ENCODE data around the gene MORN2. TPM values are rescaled to one million over a fixed set of nuclear protein-coding genes. Genes with fewer than 3 reads are reported as not detected.

Gene MORN2
- polyA plus RNA-seq, 2 of the 4 experiments (the other 2 are of a cell fraction) = 44.7 to 54.7 TPM

GRCh38 chr2:38925982-38926381 is 50.2 kb downstream of the MORN2 start (continued):
- TF ChIP-seq REST (IDR thresholded peaks at IDR 0.05) (no peak), SREBF2 (IDR thresholded peaks at IDR 0.05) (no peak), JUN (IDR thresholded peaks at IDR 0.05) (no peak), EP300 (IDR thresholded peaks at IDR 0.05) (no peak), MAFK (IDR thresholded peaks at IDR 0.05; ENCODE audit: partially characterized antibody) (no peak), ZSCAN20 (CRISPR knock-in tag; IDR thresholded peaks at IDR 0.05) (no peak)

- Histone ChIP-seq H3K4me1 (no peaks in the 10 kb centered on the region), H3K9me3 (no peaks in the 10 kb centered on the region), H3K27ac (no peak overlapping the region), H3K4me2 (no peak overlapping the region), H3K4me3 (no peak overlapping the region)
- FAIRE-seq = no peak
- TF ChIP-seq HDAC2 (IDR thresholded peaks at IDR 0.05) (no peak), NFE2L2 (conservative IDR thresholded peaks at IDR 0.05; ENCODE audit: low read length) (no peak), HMGXB4 (CRISPR knock-in tag; IDR thresholded peaks at IDR 0.05; ENCODE audit: borderline replicate concordance) (no peak), ELK1 (IDR thresholded peaks at IDR 0.05; ENCODE audit: low read depth, low read length) (no peak)
- WGBS (ENCODE audit: missing lambda C conversion rate) = 82% methylated on average over 2 of the region's 2 CpGs
- ChIA-PET POLR2A (no interaction called here), CTCF (no interaction called here)
- DNase-seq (ENCODE audit: low read depth in 1 of 2, low spot score in 1 of 2) = no peak
- no peak for ATAC-seq
These were observed 54.8 kb downstream of the MORN2 start for GRCh38 chr2:38930600-38930999.

Small RNA genes lying within 50 kb of the gene (small RNA-seq; reads per million reads assigned to genes)
- 0 reads per million in 6 experiments for gene RNU6-851P

Other genes with a start within 250 kb of the MORN2 start
- gene GALM, start 209.9 kb upstream of the MORN2 start, polyA plus RNA-seq (2011; rRNA removed) = 34.1 and 34.2 TPM in 2 replicates
- gene GALM, start 209.9 kb upstream of the MORN2 start, polyA plus RNA-seq (2017; fragmentation: RNase III; extraction: RNeasy Plus Mini Kit Qiagen cat#74134 plus additional on column Dnase treatment) = 23.4 to 36.2 TPM (median 33.4 TPM) in 3 replicates
- gene SRSF7, start 124.6 kb upstream of the MORN2 start, polyA plus RNA-seq (2011; rRNA removed) = 356 and 544 TPM in 2 replicates
- gene SRSF7, start 124.6 kb upstream of the MORN2 start, polyA plus RNA-seq (2017; fragmentation: RNase III; extraction: RNeasy Plus Mini Kit Qiagen cat#74134 plus additional on column Dnase treatment) = 355 to 422 TPM (median 397 TPM) in 3 replicates
- gene GEMIN6, start 97.8 kb upstream of the MORN2 start, polyA plus RNA-seq (2011; rRNA removed) = 46.7 and 51.2 TPM in 2 replicates
- gene GEMIN6, start 97.8 kb upstream of the MORN2 start, polyA plus RNA-seq (2017; fragmentation: RNase III; extraction: RNeasy Plus Mini Kit Qiagen cat#74134 plus additional on column Dnase treatment) = 53.2 to 59.0 TPM (median 53.5 TPM) in 3 replicates
- gene DHX57, start within 50 bp of the MORN2 start, polyA plus RNA-seq (2011; rRNA removed) = 31.8 and 36.8 TPM in 2 replicates
- 20.6 to 21.6 TPM (median 21.1 TPM) in 3 replicates for gene DHX57, start within 50 bp of the MORN2 start, polyA plus RNA-seq (2017; fragmentation: RNase III; extraction: RNeasy Plus Mini Kit Qiagen cat#74134 plus additional on column Dnase treatment)
- gene ARHGEF33, start 13.9 kb downstream of the MORN2 start, polyA plus RNA-seq (2011; rRNA removed) = 0.22 and 0.23 TPM in 2 replicates
- gene ARHGEF33, start 13.9 kb downstream of the MORN2 start, polyA plus RNA-seq (2017; fragmentation: RNase III; extraction: RNeasy Plus Mini Kit Qiagen cat#74134 plus additional on column Dnase treatment) = 0.08 to 0.22 TPM (median 0.14 TPM) in 3 replicates
- 45.5 and 48.9 TPM in 2 replicates for gene SOS1, start 245.1 kb downstream of the MORN2 start, polyA plus RNA-seq (2011; rRNA removed)
- gene SOS1, start 245.1 kb downstream of the MORN2 start, polyA plus RNA-seq (2017; fragmentation: RNase III; extraction: RNeasy Plus Mini Kit Qiagen cat#74134 plus additional on column Dnase treatment) = 17.0 to 19.6 TPM (median 19.5 TPM) in 3 replicates